ENCODE data around the gene RNF215.

GRCh38 chr22:30361916-30362650, 25.1 kb downstream of the RNF215 start:
- TF ChIP-seq, protein P1, sequence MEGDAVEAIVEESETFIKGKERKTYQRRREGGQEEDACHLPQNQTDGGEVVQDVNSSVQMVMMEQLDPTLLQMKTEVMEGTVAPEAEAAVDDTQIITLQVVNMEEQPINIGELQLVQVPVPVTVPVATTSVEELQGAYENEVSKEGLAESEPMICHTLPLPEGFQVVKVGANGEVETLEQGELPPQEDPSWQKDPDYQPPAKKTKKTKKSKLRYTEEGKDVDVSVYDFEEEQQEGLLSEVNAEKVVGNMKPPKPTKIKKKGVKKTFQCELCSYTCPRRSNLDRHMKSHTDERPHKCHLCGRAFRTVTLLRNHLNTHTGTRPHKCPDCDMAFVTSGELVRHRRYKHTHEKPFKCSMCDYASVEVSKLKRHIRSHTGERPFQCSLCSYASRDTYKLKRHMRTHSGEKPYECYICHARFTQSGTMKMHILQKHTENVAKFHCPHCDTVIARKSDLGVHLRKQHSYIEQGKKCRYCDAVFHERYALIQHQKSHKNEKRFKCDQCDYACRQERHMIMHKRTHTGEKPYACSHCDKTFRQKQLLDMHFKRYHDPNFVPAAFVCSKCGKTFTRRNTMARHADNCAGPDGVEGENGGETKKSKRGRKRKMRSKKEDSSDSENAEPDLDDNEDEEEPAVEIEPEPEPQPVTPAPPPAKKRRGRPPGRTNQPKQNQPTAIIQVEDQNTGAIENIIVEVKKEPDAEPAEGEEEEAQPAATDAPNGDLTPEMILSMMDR (IDR thresholded peaks at IDR 0.05; ENCODE audit: low read depth, low read length): no peak
- no peak for TF ChIP-seq EZH2phosphoT487 (IDR thresholded peaks at IDR 0.05; ENCODE audit: low read depth)

Data from OCI-LY3 (cell line).